Medulla oblongata (tissue), 1 donor: ENCODE measurements around the gene C6orf141.

Source experiments
- DNase-seq: peaks from one replicate; pipeline ENCODE4 v3.0.0-alpha.2; 2015; ENCODE audit errors: extremely low spot score

Gene C6orf141

DNA sequence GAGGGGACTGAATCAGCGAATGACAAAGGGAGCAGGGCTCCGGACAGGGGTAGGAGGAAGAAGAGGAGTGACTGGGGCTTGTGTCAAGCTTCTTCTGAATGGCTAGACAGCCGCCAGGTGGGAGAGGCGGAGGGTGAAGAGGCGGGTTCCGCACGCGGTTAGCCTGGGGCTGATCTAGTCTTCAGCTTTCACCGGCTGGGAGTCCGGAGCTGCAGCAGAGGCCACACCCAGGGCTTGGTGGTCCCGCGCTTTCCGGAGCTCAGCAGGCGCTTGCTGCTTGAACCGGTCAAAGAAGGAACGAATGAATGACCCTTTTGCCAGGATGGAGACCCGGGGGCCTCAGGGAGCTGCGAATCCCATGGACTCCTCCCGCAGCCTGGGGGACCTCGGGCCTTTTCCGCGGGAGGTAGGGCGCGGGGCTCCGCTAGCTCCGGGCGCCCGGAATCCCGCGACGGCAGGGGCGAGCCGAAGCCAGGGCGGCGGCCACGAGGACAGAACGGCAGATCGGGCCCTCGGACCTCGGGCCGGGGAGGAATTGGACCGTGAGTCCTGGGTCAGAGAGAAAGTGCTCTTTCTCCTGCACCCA lies at the start of gene C6orf141:
TSS of gene C6orf141 (plus strand) at position 177 of the 586 bp plus-strand sequence. CDS start at position 302, 125 bp downstream.
- DNase-seq, result no peak

DNA sequence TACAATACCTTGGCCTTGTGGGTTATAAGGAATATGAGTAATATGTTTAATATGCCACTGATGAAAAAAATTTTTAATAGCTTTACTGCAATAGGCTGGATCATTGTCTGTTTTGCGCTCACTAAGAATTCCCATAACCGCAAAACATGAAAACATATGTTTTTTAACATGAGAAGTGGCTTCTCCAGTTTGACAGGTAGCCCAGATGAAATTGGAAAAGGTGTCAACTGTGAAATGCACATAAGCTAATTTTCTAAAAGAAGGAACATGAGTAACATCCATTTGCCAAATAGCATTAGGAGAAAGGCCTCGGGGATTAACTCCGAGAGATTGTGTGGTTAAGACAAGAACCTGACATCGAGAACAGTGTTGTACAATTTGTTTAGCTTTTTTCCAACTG lies 45.8 kb upstream of the C6orf141 start:
- no peak for DNase-seq

DNA sequence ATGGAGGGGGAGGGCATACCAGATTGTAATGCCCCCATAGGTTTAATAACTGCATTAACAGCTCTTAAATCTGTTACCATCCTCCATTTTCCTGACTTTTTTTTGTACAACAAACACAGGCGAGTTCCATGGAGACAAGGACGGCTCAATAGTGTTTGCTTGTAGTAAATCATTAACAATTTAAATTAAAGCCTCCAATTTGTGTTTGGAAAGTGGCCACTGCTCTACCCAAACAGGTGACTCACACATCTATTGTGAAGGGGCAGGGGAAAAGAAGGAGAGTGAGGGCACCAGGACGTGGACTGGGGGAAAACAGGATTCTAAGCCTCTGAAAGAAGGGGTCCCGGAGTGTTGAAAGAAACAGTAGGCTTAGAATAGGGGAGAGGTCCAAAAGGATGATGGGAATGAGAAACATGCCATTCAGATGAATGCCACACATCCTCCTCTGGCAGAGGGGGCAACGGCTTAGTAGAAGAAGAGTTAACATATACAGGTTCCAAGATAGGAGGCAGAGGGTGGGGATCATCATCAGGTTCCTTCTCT lies 43.8 kb upstream of the C6orf141 start:
- DNase-seq, result no peak

DNA sequence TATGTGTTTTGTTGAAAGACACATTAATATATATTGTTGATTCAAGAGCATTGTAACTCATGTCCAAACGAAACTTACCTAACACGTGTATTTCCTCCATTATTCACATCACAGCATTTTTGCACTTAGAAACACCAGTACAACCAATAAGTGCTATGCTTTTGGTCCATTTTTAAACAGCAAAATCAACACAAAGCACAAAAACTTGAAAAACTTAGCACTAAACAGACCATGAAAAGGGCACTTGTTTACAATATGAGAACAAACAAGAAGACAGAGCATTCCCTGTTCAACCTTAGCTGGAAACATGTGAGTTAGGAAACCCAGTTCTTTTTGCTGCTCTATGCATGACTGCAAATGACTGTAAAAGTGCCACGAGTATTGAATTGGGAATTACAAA lies 41.1 kb upstream of the C6orf141 start:
- no peak for DNase-seq

DNA sequence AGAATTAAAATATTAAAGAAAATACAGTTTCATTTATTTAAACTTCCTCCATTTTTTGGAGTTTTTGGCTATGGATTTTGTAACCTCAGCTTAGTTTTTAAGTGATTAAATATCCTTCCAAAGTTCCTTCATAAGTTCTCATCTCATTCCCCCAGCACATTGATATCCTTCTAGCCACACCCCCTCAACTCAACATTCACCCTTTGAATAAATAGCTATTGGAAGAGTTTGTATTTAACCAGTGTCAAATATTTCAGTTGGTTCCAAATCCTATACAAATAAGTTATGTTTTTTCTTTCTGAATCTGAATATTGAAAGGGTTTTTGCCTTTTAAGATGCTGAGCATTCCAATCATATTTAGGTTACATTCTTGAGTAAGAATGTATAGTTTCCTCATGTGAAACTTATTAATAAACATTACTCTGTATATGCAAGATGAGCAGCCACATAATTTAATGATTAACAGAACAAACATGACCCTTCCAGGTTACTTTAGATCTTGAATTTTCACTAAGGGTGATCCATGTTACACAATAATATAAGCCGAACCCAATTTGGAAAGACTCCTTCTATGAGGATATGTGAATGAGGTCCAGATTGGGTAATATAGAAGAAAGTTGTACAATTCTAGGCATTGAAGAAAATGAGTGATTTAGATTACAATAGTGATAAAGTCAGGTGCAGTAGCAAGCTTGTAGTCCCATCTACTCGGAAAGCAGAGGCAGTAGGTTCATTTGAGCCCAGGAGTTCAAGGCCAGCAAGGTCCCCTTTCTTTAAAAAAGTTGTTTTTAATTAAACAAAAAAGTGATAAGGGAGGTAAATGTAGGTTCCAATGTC lies 37.1 kb upstream of the C6orf141 start:
- DNase-seq, result no peak

DNA sequence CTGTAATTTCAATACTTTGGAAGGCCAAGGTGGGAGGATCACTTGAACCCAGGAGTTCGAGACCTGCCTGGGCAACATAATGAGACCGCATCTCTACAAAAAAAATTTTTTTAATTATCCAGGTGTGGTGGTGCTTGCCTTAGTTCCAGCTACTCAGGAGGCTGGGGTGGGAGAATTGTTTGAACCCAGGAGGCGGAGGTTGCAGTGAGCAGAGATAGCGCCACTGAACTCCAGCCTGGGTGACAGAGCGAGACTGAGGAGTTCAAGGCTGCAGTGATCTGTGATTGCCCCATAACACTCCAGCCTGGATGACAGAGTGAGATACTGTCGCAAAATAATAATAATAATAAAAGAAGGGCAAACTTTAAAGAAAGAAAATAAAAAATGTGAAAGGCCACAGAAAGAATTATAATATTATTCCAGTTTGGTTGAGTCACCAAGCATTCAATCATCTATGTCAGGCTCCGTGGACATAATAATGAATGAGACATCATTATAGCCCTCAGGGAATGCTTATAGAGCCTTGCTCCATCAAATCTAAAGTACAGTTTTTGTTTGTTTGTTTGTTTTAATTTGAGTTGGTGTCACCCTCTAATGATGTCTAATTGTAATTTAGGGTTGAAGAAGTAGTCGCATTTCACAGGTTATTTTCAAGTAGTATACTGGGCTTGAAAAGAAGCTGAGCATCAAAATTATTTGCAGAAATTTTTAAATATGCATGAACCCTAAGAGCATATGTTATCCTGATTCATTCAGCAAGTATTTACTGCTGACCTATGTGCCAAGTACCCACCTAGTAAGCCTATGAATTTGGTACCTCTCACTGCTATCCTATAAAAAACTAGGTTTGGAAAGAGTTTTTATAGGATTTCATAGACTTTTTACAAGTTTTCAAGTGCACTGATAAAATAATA lies 35.6 kb upstream of the C6orf141 start:
- DNase-seq, result no peak

DNA sequence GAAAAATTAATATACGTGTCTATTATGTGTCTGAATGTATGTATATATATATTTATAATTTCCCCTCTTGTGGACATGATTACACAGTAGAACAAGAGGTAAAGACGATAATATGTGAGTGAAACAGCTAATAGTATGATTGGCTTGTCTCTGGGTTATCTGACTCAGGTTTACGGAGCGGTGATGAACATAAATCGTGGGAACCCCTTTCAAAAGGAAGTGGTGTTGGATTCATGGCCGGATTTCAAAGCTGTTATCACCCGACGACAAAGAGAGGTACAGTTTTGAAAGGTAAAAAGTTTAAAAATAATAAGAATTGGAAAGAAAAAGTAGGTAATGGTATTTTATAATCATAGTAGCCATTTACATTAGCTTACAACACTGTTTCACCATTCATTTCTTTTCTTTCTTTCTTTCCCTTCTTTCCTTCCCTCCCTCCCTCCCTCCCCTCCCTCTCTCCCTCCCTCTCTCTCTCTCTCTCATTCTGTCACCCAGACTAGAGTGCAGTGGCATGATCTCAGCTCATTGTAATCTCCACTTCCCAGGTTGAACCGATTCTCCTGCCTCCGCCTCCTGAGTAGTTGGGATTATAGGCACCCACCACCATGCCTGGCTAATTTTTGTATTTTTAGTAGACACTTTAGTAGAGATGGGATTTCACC lies 34.9 kb upstream of the C6orf141 start:
- DNase-seq, result no peak

DNA sequence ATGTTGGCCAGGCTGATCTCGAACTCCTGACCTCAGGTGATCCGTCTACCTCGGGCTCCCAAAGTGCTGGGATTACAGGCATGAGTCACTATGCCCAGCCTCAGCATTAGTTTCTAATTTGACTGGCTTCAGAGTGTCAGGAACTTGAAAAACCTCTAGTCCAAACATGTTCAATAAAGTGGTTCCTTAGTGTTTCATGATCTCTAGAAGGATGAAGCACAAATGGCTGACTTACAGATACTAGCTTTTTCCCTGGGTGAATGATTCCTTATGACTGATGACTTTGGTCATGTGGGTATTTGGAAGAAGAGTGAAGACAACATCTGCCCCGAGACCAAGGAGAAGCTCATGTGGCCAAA lies 34.3 kb upstream of the C6orf141 start:
- DNase-seq, result no peak

DNA sequence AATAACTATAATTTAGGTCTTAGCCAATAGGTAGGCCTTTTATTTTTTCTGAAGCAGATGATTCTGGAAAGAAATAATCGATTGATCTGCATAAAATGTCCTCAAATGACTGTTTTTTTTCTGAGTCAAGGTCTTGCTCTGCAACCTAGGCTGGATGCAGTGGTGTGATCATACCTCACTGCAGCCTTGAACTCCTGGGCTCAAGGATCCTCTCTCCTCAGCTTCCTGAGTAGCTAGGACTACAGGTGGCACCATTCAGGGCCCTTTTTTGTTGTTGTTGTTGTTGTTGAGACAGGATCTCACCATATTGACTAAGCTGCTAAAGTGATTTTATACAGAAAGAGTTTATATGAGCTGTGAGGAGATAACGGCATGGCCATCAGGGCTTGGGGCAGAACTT lies 32.5 kb upstream of the C6orf141 start:
- DNase-seq, result no peak

DNA sequence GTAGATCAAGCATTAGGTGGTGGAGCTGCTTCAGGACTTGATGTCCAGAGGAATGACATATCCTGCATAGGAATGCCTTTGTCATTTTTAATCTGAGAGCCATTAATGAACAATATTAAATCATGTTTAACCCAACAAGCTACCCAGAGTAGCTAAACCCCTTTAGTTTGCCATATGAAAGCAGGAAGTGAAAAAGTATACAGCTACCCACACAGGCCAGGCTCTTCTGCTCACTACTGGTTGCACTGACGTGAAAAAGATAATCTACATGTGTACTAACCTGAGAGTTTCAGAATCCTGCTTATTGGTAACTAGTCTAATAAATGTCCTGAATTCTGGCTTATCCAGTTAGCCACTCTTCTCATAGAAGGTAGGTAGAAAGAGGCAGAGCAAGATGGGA lies 30.8 kb upstream of the C6orf141 start:
- DNase-seq, result no peak

DNA sequence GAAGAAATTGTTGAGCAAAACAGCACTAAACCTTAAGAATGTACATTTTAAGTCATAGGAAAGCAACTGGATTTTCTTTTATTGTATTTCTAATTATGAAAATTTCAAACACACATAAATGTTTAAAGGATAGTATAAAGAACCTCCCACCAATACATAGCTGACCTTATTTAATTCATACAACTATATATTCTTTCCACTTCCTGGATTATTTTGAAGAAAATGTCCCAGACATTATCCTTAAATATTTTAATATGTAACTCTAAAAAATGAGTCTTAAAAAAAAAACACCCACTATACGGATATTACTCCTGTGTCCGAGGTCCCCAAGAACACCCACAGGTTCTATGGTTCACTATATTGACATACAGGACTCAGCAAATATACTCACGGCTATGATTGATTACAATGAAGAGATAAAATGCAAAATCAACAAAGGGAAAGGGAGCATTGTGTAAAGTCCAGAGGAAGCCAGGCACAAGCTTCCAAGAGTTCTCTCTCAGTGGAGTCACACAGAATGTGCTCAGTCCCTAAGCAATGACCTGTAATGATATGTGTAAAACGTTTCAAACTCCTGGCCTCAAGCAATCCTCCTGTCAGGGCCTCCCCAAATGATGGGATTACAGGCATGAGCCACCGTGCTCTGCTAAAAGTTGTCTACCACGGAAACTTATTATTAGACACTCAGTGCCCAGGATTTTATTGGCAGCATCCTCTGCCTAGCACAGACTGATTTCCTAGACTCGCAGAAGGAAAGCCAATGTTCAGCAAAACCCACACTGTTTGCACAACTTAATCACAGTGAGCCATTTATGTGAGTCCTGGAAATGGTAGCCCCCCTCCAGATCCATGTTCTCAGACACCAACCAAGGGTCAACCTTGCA lies 27.5 kb upstream of the C6orf141 start:
- no peak for DNase-seq

DNA sequence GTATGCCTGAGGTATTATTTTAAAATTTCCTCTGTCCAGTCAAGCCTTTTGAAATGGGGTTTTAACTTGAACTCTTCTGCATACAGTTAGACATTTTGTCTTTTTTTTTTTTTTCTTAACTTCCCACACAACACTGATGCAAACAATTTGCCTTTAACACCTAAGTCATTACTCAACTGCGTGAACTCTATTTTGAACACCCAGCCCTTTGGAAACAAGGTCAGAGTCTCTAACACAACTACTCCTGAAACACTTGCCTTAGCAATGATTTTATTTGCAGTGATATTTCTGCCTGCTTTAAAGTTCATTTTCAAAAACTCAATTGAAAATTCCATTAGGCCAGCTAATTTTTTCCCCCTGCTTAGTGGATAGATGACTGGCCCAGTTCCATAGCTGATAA lies 26.6 kb upstream of the C6orf141 start:
- DNase-seq, result no peak

DNA sequence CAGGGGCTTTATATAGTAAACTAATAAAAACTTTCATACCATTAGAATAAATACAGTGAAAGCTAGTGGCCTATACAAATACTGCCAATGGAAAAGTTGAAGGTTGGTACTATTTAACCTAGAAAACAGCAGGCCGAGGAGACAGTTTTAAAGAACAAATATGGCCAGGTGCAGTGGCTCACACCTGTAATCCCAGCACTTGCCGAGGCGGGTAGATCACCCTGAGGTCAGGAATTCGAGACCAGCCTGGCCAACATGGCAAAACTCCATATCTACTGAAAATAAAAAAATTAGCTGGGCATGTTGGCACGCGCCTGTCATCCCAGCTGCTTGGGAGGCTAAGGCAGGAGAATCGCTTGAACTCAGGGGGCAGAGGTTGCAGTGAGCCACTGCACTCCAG lies 25.9 kb upstream of the C6orf141 start:
- no peak for DNase-seq

DNA sequence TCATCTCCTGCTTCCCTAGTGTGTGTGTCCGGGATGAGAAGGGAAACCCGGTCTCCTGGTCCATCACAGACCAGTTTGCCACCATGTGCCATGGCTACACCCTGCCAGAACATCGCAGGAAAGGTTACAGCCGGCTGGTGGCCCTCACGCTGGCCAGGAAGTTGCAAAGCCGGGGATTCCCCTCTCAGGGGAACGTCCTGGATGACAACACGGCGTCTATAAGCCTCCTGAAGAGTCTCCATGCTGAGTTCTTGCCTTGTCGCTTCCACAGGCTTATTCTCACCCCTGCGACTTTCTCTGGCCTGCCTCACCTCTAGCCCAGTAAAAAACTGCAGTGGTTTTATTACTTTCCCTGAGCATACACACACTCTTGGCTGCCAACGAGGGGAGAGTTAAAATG lies 23.9 kb upstream of the C6orf141 start:
- DNase-seq, result no peak

DNA sequence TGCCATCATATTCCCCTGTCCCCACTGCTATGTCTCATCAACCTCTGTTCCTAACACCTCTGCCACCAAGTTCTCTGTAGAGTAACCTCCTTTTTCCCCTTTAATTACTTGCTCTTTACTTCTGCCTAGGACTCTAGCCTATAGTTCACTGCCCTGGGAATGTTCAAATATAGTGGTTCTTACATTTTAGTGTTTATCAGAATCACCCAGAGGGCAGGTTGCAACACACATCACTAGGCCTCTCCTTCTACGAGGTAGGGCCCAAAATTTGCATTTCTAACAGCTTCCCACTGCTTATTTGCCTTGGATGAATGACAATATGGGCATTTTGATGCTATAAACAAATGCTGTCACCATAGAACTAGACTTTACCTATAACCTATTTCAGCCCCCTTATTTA lies 23.1 kb upstream of the C6orf141 start:
- DNase-seq, result no peak

DNA sequence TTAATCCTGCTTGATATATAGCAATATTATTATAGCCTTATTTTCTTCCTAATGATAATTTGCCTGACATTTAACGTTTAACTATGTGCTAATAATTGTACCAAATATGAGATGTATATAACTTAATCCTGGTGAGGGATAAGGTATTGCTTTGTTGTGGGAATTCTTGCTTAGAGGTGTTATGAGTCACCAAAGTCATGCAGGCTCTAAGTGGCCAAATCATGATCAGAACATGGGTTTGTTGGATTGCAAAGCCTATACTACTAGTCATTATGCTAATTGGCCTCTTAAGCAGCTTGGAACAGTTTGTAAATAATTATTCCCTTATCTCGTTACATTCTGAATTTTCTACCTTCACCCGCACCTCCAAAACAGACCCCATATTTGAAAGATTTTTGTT lies 21.9 kb upstream of the C6orf141 start:
- DNase-seq, result no peak

DNA sequence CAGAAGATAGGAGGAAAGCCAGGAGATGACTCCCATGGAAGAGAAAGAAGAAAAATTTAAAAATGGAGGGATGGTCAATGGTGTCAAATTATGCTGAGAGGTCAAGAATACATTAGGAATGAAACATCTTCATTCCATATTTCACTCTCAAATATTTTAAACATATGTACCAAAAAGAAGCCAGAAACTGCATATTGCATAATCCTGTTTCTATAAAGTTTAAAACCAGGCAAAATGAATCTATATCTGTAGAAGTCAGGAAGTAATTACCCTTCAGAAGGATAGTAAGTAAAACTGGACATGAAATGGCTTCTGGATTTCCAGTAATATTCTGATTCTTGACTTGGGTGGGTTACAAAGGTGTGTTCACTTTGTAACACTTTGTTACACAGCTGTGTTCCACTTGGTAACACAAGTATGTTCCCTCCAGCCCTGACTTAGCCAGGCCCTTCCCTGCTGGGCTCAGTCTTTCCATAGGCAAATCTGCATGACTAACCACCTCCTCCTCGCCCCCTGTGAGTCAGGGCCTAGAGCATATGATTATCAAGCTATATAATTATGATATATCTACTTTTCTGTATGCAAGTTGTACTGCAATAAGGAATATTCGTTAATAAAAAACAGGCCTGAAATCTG lies 20.2 kb upstream of the C6orf141 start:
- DNase-seq, result no peak

DNA sequence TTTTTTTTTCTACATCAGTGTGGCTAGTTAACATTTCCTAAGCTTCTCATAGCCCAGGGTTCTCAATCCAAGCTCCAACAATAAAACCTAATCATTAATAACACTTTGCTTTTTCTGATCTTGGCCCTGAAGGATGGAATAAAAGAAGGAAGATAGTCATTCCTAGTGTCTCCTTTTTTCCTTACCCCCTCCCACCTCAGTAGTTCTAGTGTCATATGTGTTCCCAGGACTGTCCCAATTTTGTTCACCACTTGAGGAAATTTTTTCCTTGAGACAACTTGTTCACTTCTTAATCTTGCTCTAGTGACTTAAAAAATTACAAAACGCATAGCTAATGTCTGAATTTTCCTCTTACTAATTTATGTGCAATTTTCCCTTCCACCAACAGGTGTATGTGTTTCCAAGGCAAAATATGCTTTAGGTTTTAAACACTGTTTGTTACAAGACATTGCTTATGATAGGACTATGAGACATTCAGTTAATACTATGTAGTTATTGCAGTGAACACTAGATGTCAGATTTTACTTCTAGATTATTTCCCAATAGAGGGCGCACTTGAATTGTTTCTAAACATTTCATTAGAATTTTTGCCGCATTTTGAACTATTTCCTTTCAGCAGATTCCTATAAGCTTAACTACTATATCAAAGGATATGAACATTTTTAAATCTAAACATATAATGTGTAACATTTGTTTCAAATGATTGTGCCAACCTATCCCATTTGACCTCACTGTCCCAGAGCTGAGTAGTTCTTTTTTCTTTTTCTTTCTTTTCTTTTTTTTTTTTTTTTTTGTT lies 18.5 kb upstream of the C6orf141 start:
- DNase-seq, result peak; percentile 75

DNA sequence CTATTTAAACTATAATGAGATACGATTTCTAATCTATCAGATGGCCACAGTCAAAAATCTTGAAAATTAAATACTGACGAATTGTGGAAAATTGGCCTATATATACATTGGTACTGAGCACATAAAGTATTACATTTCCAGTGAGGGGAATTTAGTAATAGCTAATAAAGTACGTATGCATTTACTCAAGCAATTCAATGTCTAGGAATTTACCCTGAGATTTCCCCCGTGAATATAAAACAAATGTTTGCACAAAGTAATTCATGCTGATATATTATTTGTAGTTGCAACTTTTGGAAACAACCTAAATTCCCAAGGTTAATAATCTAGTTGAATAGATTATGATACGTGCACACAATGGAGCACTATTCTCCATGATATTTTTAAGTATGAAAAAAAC lies 14.7 kb upstream of the C6orf141 start:
- no peak for DNase-seq
